Glutamatergic neuron (in vitro differentiated cells): ENCODE measurements around the gene EXOSC10. TPM values are rescaled to one million over a fixed set of nuclear protein-coding genes. Genes with fewer than 3 reads are reported as not detected.
"Not testable (repeated sequence)": the region's sequence is repeated elsewhere in the genome, so short reads cannot be mapped to it uniquely, and the experiment has no call there.

Experiments
- DNase-seq: peaks from one replicate; pipeline ENCODE4 v3.0.0; 2022
- H3K27ac Mint-ChIP-seq: one replicate; pipeline ENCODE4 v1.8.0; 2020; ENCODE audit warnings: mild to moderate bottlenecking, mixed read lengths, inconsistent platforms; ENCODE audit not compliant: unreplicated experiment
- H3K27me3 Mint-ChIP-seq: one replicate; pipeline ENCODE4 v1.8.0; 2020; ENCODE audit warnings: mild to moderate bottlenecking, moderate library complexity, mixed read lengths, inconsistent platforms; ENCODE audit not compliant: unreplicated experiment
- H3K36me3 Mint-ChIP-seq: one replicate; pipeline ENCODE4 v1.8.0; 2020; ENCODE audit warnings: mild to moderate bottlenecking, mixed read lengths, inconsistent platforms; ENCODE audit not compliant: unreplicated experiment
- H3K4me1 Mint-ChIP-seq: one replicate; pipeline ENCODE4 v1.8.0; 2020; ENCODE audit warnings: mild to moderate bottlenecking, low read depth, mixed read lengths, inconsistent platforms; ENCODE audit not compliant: unreplicated experiment
- H3K4me3 Mint-ChIP-seq: one replicate; pipeline ENCODE4 v1.8.0; 2020; ENCODE audit warnings: mild to moderate bottlenecking, mixed read lengths, inconsistent platforms; ENCODE audit not compliant: unreplicated experiment
- H3K9me3 Mint-ChIP-seq: one replicate; pipeline ENCODE4 v1.8.0; 2020; ENCODE audit warnings: mild to moderate bottlenecking, moderate library complexity, mixed read lengths, inconsistent platforms; ENCODE audit not compliant: unreplicated experiment
- CTCF ChIP-seq: fragments of 200-600 bp; sonication (generic); IDR thresholded peaks from one replicate; pipeline ENCODE4 v1.5.0; 2021; ENCODE audit not compliant: partially characterized antibody, unreplicated experiment
- total RNA-seq: library from RNA; stranded (reverse); fragmentation: NEBNext Ultra II Directional; extraction: Animal tissue kit (Norgen Biotek cat#: 25700); gene quantifications from one replicate; pipeline ENCODE4 v1.2.1, GENCODE V29; 2021; ENCODE audit not compliant: unreplicated experiment

The EXOSC10 gene
- total RNA-seq, 1 donor from 2014 or later, result 111 TPM

GRCh38 chr1:11024874-11025203, 74.8 kb downstream of the EXOSC10 start:
- Mint-ChIP-seq H3K4me3 (no peak overlapping the region), H3K36me3 (peaks cover 6% of the 10 kb centered on the region), H3K27me3 (no peaks in the 10 kb centered on the region), H3K9me3 (no peaks in the 10 kb centered on the region), H3K4me1 (no peaks in the 10 kb centered on the region), H3K27ac (no peak overlapping the region)
- no peak for TF ChIP-seq CTCF
- DNase-seq, result no peak

GRCh38 chr1:11024154-11024873, 75.4 kb downstream of the EXOSC10 start:
- TF ChIP-seq CTCF, result no peak
- Mint-ChIP-seq H3K27me3 (no peaks in the 10 kb centered on the region), H3K4me1 (no peaks in the 10 kb centered on the region), H3K4me3 (no peak overlapping the region), H3K36me3 (peaks cover 6% of the 10 kb centered on the region), H3K27ac (no peak overlapping the region), H3K9me3 (no peaks in the 10 kb centered on the region)
- no peak for DNase-seq

GRCh38 chr1:11023201-11023600, 76.5 kb downstream of the EXOSC10 start:
- no peaks in the 10 kb centered on the region for H3K27me3 Mint-ChIP-seq
- no peak for DNase-seq
- peak overlapping the region; percentile 6 for H3K27ac Mint-ChIP-seq
- peaks cover 6% of the 10 kb centered on the region for H3K36me3 Mint-ChIP-seq
- no peaks in the 10 kb centered on the region for H3K9me3 Mint-ChIP-seq
- no peaks in the 10 kb centered on the region for H3K4me1 Mint-ChIP-seq
- H3K4me3 Mint-ChIP-seq, result no peak overlapping the region
- TF ChIP-seq CTCF, result no peak

- Mint-ChIP-seq H3K4me3 (no peak overlapping the region), H3K4me1 (no peaks in the 10 kb centered on the region), H3K9me3 (no peaks in the 10 kb centered on the region), H3K36me3 (peaks cover 6% of the 10 kb centered on the region), H3K27ac (no peak overlapping the region), H3K27me3 (no peaks in the 10 kb centered on the region)
- no peak for TF ChIP-seq CTCF
- no peak for DNase-seq
These were observed 79.7 kb downstream of the EXOSC10 start for GRCh38 chr1:11019971-11020370.

- not testable (repeated sequence) for H3K27me3 Mint-ChIP-seq, H3K27ac Mint-ChIP-seq, DNase-seq, H3K4me1 Mint-ChIP-seq, H3K36me3 Mint-ChIP-seq, H3K9me3 Mint-ChIP-seq, H3K4me3 Mint-ChIP-seq
These were observed 80.3 kb downstream of the EXOSC10 start for GRCh38 chr1:11019358-11019757.

Other genes with a start within 250 kb of the EXOSC10 start
- gene TARDBP, start 87.2 kb downstream of the EXOSC10 start, total RNA-seq, result 161 TPM
- not detected for gene MASP2, start 52.6 kb downstream of the EXOSC10 start, total RNA-seq
- gene SRM, start 39.9 kb downstream of the EXOSC10 start, total RNA-seq, result 79.4 TPM
- not detected for gene ANGPTL7, start 89.5 kb upstream of the EXOSC10 start, total RNA-seq
- gene MTOR, start 162.7 kb upstream of the EXOSC10 start, total RNA-seq, result 82.4 TPM
- gene UBIAD1, start 173.3 kb upstream of the EXOSC10 start, total RNA-seq, result 22.7 TPM